DND-41 (cell line): ENCODE measurements around the gene GRM7.

Experiments
- CTCF ChIP-seq: IDR thresholded peaks from 2 replicates; pipeline ENCODE4 v1.5.1; 2012; ENCODE audit warnings: borderline replicate concordance, low read length, moderate library complexity, mild to moderate bottlenecking; ENCODE audit not compliant: poor library complexity, severe bottlenecking; ENCODE audit errors: extremely low read depth
- EZH2 ChIP-seq: IDR thresholded peaks from 3 replicates; pipeline ENCODE4 v1.6.1; 2012; ENCODE audit warnings: borderline replicate concordance, low read depth, mild to moderate bottlenecking, moderate library complexity, low read length, inconsistent platforms; ENCODE audit not compliant: severe bottlenecking

- TF ChIP-seq CTCF (no peak), EZH2 (no peak)
These were observed 584.0 kb downstream of the GRM7 start for GRCh38 chr3:7444886-7445285.
